ENCODE measurements around the gene TAS2R60.

DNA sequence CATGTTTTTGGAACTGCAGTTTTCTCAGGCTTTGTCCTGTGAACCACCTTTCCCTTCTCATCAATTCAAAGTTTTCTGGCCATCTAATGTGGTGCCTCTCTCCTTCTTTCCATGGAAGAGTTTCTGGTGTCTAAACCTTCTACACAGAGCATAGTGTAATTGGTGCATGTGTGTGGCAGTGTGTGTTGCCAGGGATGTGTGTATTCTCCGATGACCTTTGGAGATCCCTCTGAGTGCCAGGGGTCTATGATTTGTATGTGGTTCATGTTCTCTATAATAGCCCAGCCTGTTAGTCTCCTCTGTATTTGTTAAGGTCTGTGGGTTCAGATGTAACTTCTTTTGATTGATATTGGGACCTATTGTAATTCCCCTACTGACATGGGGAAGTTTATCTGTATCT, 1.5 kb downstream of the TAS2R60 start:
- TF ChIP-seq CTCF (IDR thresholded peaks at IDR 0.05) (no peak), POLR2A (IDR thresholded peaks at IDR 0.05) (no peak)

Data from testis (tissue), 2 donors.